Mammary epithelial cell (primary cell): Measurements from ENCODE around the gene ST14.

Experiments
- EZH2 ChIP-seq: IDR thresholded peaks from 2 replicates; pipeline ENCODE4 v1.6.1; 2012; ENCODE audit warnings: low read length, inconsistent platforms, borderline replicate concordance
- TF ChIP-seq, protein P1 (sequence below), 2 donors: IDR thresholded peaks in 1 of 2; conservative IDR thresholded peaks in 1 of 2; 2 replicates each; pipeline ENCODE4 v1.5.1; 2011 to 2012; ENCODE audit warnings: inconsistent platforms in 2 of 2, low read length in 2 of 2, mild to moderate bottlenecking in 2 of 2, control low read depth in 1 of 2, low read depth in 1 of 2; ENCODE audit not compliant: insufficient read depth in 1 of 2; ENCODE audit errors: extremely low read depth in 1 of 2

DNA sequence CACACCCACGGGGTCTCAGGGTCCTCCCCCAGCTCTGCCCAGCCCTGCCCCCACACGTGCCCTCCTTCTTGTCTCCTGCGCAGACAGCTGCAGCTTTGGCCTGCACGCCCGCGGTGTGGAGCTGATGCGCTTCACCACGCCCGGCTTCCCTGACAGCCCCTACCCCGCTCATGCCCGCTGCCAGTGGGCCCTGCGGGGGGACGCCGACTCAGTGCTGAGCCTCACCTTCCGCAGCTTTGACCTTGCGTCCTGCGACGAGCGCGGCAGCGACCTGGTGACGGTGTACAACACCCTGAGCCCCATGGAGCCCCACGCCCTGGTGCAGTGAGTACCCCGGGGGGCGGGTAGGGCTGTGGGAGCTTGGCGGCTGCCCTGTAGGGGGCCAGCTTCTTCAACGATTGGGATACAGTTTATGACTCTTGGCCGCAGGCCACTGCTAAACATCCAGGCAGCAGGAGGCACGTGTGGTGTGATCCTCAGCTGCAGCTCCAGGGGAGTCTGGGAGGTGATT is 30.8 kb downstream of the ST14 start:
- TF ChIP-seq, protein P1, sequence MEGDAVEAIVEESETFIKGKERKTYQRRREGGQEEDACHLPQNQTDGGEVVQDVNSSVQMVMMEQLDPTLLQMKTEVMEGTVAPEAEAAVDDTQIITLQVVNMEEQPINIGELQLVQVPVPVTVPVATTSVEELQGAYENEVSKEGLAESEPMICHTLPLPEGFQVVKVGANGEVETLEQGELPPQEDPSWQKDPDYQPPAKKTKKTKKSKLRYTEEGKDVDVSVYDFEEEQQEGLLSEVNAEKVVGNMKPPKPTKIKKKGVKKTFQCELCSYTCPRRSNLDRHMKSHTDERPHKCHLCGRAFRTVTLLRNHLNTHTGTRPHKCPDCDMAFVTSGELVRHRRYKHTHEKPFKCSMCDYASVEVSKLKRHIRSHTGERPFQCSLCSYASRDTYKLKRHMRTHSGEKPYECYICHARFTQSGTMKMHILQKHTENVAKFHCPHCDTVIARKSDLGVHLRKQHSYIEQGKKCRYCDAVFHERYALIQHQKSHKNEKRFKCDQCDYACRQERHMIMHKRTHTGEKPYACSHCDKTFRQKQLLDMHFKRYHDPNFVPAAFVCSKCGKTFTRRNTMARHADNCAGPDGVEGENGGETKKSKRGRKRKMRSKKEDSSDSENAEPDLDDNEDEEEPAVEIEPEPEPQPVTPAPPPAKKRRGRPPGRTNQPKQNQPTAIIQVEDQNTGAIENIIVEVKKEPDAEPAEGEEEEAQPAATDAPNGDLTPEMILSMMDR (conservative IDR thresholded peaks at IDR 0.05 in 1 of 2, IDR thresholded peaks at IDR 0.05 in 1 of 2; ENCODE audit: extremely low read depth in 1 of 2, insufficient read depth in 1 of 2, low read depth in 1 of 2, low read length in 2 of 2) = no peak
- TF ChIP-seq EZH2 = no peak
